CD4-positive, alpha-beta T cell (primary cell): ENCODE results near the gene PRCP. TPM values are rescaled to one million over a fixed set of nuclear protein-coding genes. Genes with fewer than 3 reads are reported as not detected.

Source experiments
- ATAC-seq: fragments of 200-7000 bp; cut with Tn5 transposase; one replicate; pipeline ENCODE4 v1.10.0; 2022; ENCODE audit warnings: mild to moderate bottlenecking; ENCODE audit not compliant: poor library complexity
- CTCF ChIA-PET: fragments of 350-600 bp; sonication (Branson Sonifier 250); formaldehyde crosslinking; loops from one replicate; lab custom pipeline; 2021; ENCODE audit warnings: antibody characterized with exemption, inconsistent platforms; lab: Charles Lee
- POLR2A ChIA-PET: fragments of 350-600 bp; sonication (Branson Sonifier 250); formaldehyde crosslinking; loops from one replicate; lab custom pipeline; 2021; ENCODE audit warnings: antibody characterized with exemption, inconsistent platforms; lab: Charles Lee
- DNase-seq, 14 experiments: peaks; one replicate each; pipeline ENCODE4 v3.0.0-alpha.2; 2013 to 2020; ENCODE audit warnings: mixed read lengths in 2 of 14
- H3K27ac ChIP-seq, 2 donors: one replicate each; pipeline versions ENCODE4 v1.5.1 to v1.7.0; 2013; ENCODE audit warnings: low read length in 2 of 2, low read depth in 1 of 2, mild to moderate bottlenecking in 1 of 2
- H3K27me3 ChIP-seq, 2 experiments: 1 replicate in 1 of 2; 2 replicates in 1 of 2; pipeline versions ENCODE4 v1.6.1 to v1.7.0; 2013; ENCODE audit warnings: low read length in 2 of 2, control low read depth in 1 of 2, mild to moderate bottlenecking in 1 of 2, moderate library complexity in 1 of 2; ENCODE audit not compliant: insufficient read depth in 2 of 2, control insufficient read depth in 1 of 2
- H3K36me3 ChIP-seq: one replicate; pipeline ENCODE4 v1.6.1; 2013; ENCODE audit warnings: low read length, control low read depth; ENCODE audit not compliant: insufficient read depth
- H3K4me1 ChIP-seq: one replicate; pipeline ENCODE4 v1.6.1; 2013; ENCODE audit warnings: low read length, control low read depth; ENCODE audit not compliant: insufficient read depth
- H3K4me3 ChIP-seq: one replicate; pipeline ENCODE4 v1.5.1; 2013; ENCODE audit warnings: mild to moderate bottlenecking, low read length, moderate library complexity
- H3K9me3 ChIP-seq, 2 experiments: 1 replicate in 1 of 2; 2 replicates in 1 of 2; pipeline versions ENCODE4 v1.6.1 to v1.7.0; 2013; ENCODE audit warnings: low read length in 2 of 2, mild to moderate bottlenecking in 2 of 2, control low read depth in 1 of 2, moderate library complexity in 1 of 2; ENCODE audit not compliant: control insufficient read depth in 1 of 2, insufficient read depth in 1 of 2
- H3K27ac Mint-ChIP-seq: one replicate; pipeline ENCODE4 v1.8.0; 2020; ENCODE audit warnings: mixed read lengths
- H3K27me3 Mint-ChIP-seq: one replicate; pipeline ENCODE4 v1.8.0; 2021; ENCODE audit warnings: mixed read lengths
- H3K36me3 Mint-ChIP-seq: one replicate; pipeline ENCODE4 v1.8.0; 2021; ENCODE audit warnings: low read depth, mixed read lengths
- H3K4me1 Mint-ChIP-seq: one replicate; pipeline ENCODE4 v1.8.0; 2021; ENCODE audit warnings: low read depth, mixed read lengths
- H3K4me3 Mint-ChIP-seq: one replicate; pipeline ENCODE4 v1.8.0; 2020; ENCODE audit warnings: mild to moderate bottlenecking, mixed read lengths
- H3K9me3 Mint-ChIP-seq: one replicate; pipeline ENCODE4 v1.8.0; 2020; ENCODE audit warnings: mixed read lengths
- CTCF ChIP-seq: fragments of 200-600 bp; IDR thresholded peaks from one replicate; pipeline ENCODE4 v1.8.0; 2022; ENCODE audit warnings: antibody characterized with exemption, mild to moderate bottlenecking
- intact Hi-C, 2 experiments: fragments of 100-400 bp; cut with DNase I in 1 of 2; cut with micrococcal nuclease in 1 of 2; formaldehyde crosslinking; loops; one replicate each; pipeline versions ENCODE4 v1.15.1 to v1.9.0; 2023 to 2025; cut with DNase I, micrococcal nuclease
- total RNA-seq, 174 experiments: library from RNA in 2 of 174; stranded (reverse) in 2 of 174; gene quantifications; one replicate each; pipeline ENCODE4 v1.2.3 and lab custom pipeline; 2021 to 2026

PRCP gene
- total RNA-seq, 2 experiments from 2014 or later: 13.7 to 16.0 TPM

GRCh38 chr11:82898241-82898640, 2.0 kb downstream of the PRCP start:
- Histone ChIP-seq H3K27ac (no peak overlapping the region), H3K9me3 (no peaks in the 10 kb centered on the region), H3K36me3 (no peaks in the 10 kb centered on the region), H3K4me1 (peaks cover 35% of the 10 kb centered on the region), H3K4me3 (no peak overlapping the region), H3K27me3 (no peaks in the 10 kb centered on the region)
- H3K4me1 Mint-ChIP-seq: peaks cover 45% of the 10 kb centered on the region
- peaks cover 12% of the 10 kb centered on the region for H3K36me3 Mint-ChIP-seq
- peak overlapping the region; percentile 22 for H3K4me3 Mint-ChIP-seq
- DNase-seq (no peak), ATAC-seq (no peak)
- no peak for TF ChIP-seq CTCF
- ChIA-PET CTCF (no interaction called here), POLR2A (interaction anchor here (4.0 kb wide), 1 partner anchor 387 kb away, joined by 93 read pairs; the partner anchor contains the start of gene CCDC90B)
- no peaks in the 10 kb centered on the region for H3K27me3 Mint-ChIP-seq
- no peaks in the 10 kb centered on the region for H3K9me3 Mint-ChIP-seq
- no peak overlapping the region for H3K27ac Mint-ChIP-seq
- intact Hi-C loops: no loop called here

- Histone ChIP-seq H3K36me3 (no peaks in the 10 kb centered on the region), H3K27ac (no peak overlapping the region), H3K4me3 (no peak overlapping the region), H3K9me3 (no peaks in the 10 kb centered on the region), H3K27me3 (no peaks in the 10 kb centered on the region), H3K4me1 (peaks cover 27% of the 10 kb centered on the region)
- DNase-seq: no peak
- no peak for TF ChIP-seq CTCF
- peaks cover 42% of the 10 kb centered on the region for H3K4me1 Mint-ChIP-seq
- peaks cover 8% of the 10 kb centered on the region for H3K36me3 Mint-ChIP-seq
- H3K27me3 Mint-ChIP-seq: no peaks in the 10 kb centered on the region
- H3K4me3 Mint-ChIP-seq: no peak overlapping the region
- H3K9me3 Mint-ChIP-seq: no peaks in the 10 kb centered on the region
- intact Hi-C loops: no loop called here
- POLR2A ChIA-PET: no interaction called here
- CTCF ChIA-PET: interaction anchor here (1.1 kb wide), 1 partner anchor 29 kb away, joined by 4 read pairs; no protein-coding TSS in a partner anchor
- ATAC-seq: no peak
- H3K27ac Mint-ChIP-seq: no peak overlapping the region
These were observed 4.0 kb downstream of the PRCP start for GRCh38 chr11:82896183-82896582.

- H3K4me1 Mint-ChIP-seq: peaks cover 38% of the 10 kb centered on the region
- no peaks in the 10 kb centered on the region for H3K9me3 Mint-ChIP-seq
- H3K27ac ChIP-seq: no peak overlapping the region
- CTCF ChIA-PET: interaction anchor here (1.1 kb wide), 1 partner anchor 29 kb away, joined by 4 read pairs; no protein-coding TSS in a partner anchor
- intact Hi-C loops: no loop called here
- ATAC-seq (no peak), DNase-seq (peak in 1 of 14 experiments; percentile 16)
- POLR2A ChIA-PET: no interaction called here
- H3K4me3 ChIP-seq: no peak overlapping the region
- no peaks in the 10 kb centered on the region for H3K9me3 ChIP-seq
- H3K36me3 ChIP-seq: no peaks in the 10 kb centered on the region
- no peak overlapping the region for H3K4me3 Mint-ChIP-seq
- H3K36me3 Mint-ChIP-seq: peaks cover 2% of the 10 kb centered on the region
- H3K27ac Mint-ChIP-seq: no peak overlapping the region
- H3K27me3 Mint-ChIP-seq: no peaks in the 10 kb centered on the region
- H3K27me3 ChIP-seq: no peaks in the 10 kb centered on the region
- peaks cover 21% of the 10 kb centered on the region for H3K4me1 ChIP-seq
- TF ChIP-seq CTCF: no peak
These were observed 4.7 kb downstream of the PRCP start for GRCh38 chr11:82895437-82896091.
